ENCODE measurements around the gene FRMPD4.

Gene FRMPD4

GRCh38 chrX:12234534-12235329 is 96.5 kb downstream of the FRMPD4 start:
- TF ChIP-seq CTCF (IDR thresholded peaks at IDR 0.05; ENCODE audit: insufficient read depth, low read length, poor library complexity, severe bottlenecking): no peak
- DNase-seq (ENCODE audit: extremely low read depth, insufficient read length): no peak
- no peaks in the 10 kb centered on the region for H3K27me3 ChIP-seq (replicated peaks; ENCODE audit: control insufficient read depth, insufficient read depth, low read length)

GRCh38 chrX:12236156-12236555 is 97.9 kb downstream of the FRMPD4 start:
- no peak for TF ChIP-seq CTCF (IDR thresholded peaks at IDR 0.05; ENCODE audit: insufficient read depth, low read length, poor library complexity, severe bottlenecking)

More at GRCh38 chrX:12234534-12235329, 96.5 kb downstream of the FRMPD4 start:
- H3K4me3 ChIP-seq (replicated peaks; ENCODE audit: low read depth, low read length): no peak overlapping the region
- no peaks in the 10 kb centered on the region for H3K36me3 ChIP-seq (ENCODE audit: control insufficient read depth, insufficient read depth, low read length)

GRCh38 chrX:12237131-12237530 is 98.9 kb downstream of the FRMPD4 start:
- Histone ChIP-seq H3K4me3 (replicated peaks; ENCODE audit: low read depth, low read length) (no peak overlapping the region), H3K27me3 (replicated peaks; ENCODE audit: control insufficient read depth, insufficient read depth, low read length) (no peaks in the 10 kb centered on the region), H3K36me3 (ENCODE audit: control insufficient read depth, insufficient read depth, low read length) (no peaks in the 10 kb centered on the region)
- TF ChIP-seq CTCF (IDR thresholded peaks at IDR 0.05; ENCODE audit: insufficient read depth, low read length, poor library complexity, severe bottlenecking): no peak
- no peak for DNase-seq (ENCODE audit: extremely low read depth, insufficient read length)

More at GRCh38 chrX:12236156-12236555, 97.9 kb downstream of the FRMPD4 start:
- no peaks in the 10 kb centered on the region for H3K27me3 ChIP-seq (replicated peaks; ENCODE audit: control insufficient read depth, insufficient read depth, low read length)
- H3K36me3 ChIP-seq (ENCODE audit: control insufficient read depth, insufficient read depth, low read length): no peaks in the 10 kb centered on the region
- H3K4me3 ChIP-seq (replicated peaks; ENCODE audit: low read depth, low read length): no peak overlapping the region
- no peak for DNase-seq (ENCODE audit: extremely low read depth, insufficient read length)

GRCh38 chrX:12237771-12238170 is 99.5 kb downstream of the FRMPD4 start:
- no peaks in the 10 kb centered on the region for H3K27me3 ChIP-seq (replicated peaks; ENCODE audit: control insufficient read depth, insufficient read depth, low read length)
- H3K36me3 ChIP-seq (ENCODE audit: control insufficient read depth, insufficient read depth, low read length): no peaks in the 10 kb centered on the region
- TF ChIP-seq CTCF (IDR thresholded peaks at IDR 0.05; ENCODE audit: insufficient read depth, low read length, poor library complexity, severe bottlenecking): no peak
- no peak overlapping the region for H3K4me3 ChIP-seq (replicated peaks; ENCODE audit: low read depth, low read length)
- DNase-seq (ENCODE audit: extremely low read depth, insufficient read length): no peak

GRCh38 chrX:12239356-12240082 is 101.2 kb downstream of the FRMPD4 start:
- Histone ChIP-seq H3K36me3 (ENCODE audit: control insufficient read depth, insufficient read depth, low read length) (no peaks in the 10 kb centered on the region), H3K4me3 (replicated peaks; ENCODE audit: low read depth, low read length) (no peak overlapping the region), H3K27me3 (replicated peaks; ENCODE audit: control insufficient read depth, insufficient read depth, low read length) (no peaks in the 10 kb centered on the region)
- no peak for DNase-seq (ENCODE audit: extremely low read depth, insufficient read length)
- TF ChIP-seq CTCF (IDR thresholded peaks at IDR 0.05; ENCODE audit: insufficient read depth, low read length, poor library complexity, severe bottlenecking): no peak

Measured in GM06990 (cell line).